Left colon (tissue), 2 donors: ENCODE results near the gene PBX2. TPM values are rescaled to one million over a fixed set of nuclear protein-coding genes. Genes with fewer than 3 reads are reported as not detected.
"Not testable (repeated sequence)": the region's sequence is repeated elsewhere in the genome, so short reads cannot be mapped to it uniquely, and the experiment has no call there.

Experiments used
- ATAC-seq: fragments of 200-7000 bp; cut with Tn5 transposase; one replicate; pipeline ENCODE4 v1.9.1; 2020; ENCODE audit warnings: mild to moderate bottlenecking, moderate library complexity
- DNase-seq, 2 donors: peaks; one replicate each; pipeline ENCODE4 v3.0.0-alpha.2; 2020
- intact Hi-C, 2 donors: fragments of 100-400 bp; cut with DNase I in 1 of 2; cut with micrococcal nuclease in 1 of 2; formaldehyde crosslinking; loops; one replicate each; pipeline versions ENCODE4 v1.11.2 to v1.14.0; 2022; cut with DNase I, micrococcal nuclease
- total RNA-seq, 2 donors: library from RNA; stranded (reverse); fragmentation: NEBNext Ultra II Directional; extraction: Animal tissue kit (Norgen Biotek cat#: 25700); gene quantifications; one replicate each; pipeline ENCODE4 v1.2.1, GENCODE V29; 2021
- donor health status: DM: no; HTN: no; CAD: no.
- donor health status: DM: yes; HTN: yes; CAD: no.

PBX2 gene
- total RNA-seq, 2 donors from 2014 or later: 41.5 to 49.6 TPM

DNA sequence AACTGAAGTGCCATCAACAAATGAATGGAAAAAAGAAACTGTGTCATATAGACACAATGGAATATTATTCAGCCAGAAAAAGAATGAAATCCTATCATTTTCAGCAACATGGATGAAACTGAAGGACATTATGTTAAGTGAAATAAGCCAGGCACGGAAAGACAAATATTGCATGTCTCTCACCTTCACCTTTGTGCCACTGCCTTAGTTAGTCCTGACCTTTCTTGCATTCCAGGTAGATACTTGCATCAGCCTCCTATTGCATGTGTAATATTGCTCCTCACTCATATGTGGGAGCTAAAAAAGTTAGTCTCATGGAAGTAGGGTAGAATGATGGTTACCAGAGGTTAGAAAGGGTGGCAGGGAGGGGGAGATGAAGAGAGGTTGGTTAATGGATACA, 19.0 kb upstream of the PBX2 start:
- DNase-seq: no peak
- ATAC-seq: no peak
- intact Hi-C loops: no loop called here

DNA sequence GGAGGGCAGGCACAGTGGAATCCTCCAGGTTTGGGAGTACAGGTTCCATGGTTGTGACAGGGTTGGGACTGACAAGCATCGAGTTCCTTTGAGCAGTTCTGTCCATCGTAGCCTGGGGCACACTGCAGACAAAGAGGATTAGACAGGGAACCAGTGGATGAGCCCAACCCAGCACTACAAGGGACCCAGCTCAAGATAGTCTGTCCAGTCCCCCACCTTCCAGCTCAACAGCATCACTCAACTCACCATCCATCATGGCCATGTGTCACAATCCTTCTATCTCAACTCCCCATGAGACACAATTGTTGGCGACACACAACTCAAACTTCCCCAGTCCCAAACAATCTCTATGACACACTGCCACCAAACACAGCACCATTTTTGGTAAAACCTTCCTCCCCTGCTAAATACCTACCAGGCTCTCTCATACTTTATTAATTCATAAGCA, 14.3 kb upstream of the PBX2 start:
- no peak for DNase-seq
- no peak for ATAC-seq
- intact Hi-C loops: no loop called here

DNA sequence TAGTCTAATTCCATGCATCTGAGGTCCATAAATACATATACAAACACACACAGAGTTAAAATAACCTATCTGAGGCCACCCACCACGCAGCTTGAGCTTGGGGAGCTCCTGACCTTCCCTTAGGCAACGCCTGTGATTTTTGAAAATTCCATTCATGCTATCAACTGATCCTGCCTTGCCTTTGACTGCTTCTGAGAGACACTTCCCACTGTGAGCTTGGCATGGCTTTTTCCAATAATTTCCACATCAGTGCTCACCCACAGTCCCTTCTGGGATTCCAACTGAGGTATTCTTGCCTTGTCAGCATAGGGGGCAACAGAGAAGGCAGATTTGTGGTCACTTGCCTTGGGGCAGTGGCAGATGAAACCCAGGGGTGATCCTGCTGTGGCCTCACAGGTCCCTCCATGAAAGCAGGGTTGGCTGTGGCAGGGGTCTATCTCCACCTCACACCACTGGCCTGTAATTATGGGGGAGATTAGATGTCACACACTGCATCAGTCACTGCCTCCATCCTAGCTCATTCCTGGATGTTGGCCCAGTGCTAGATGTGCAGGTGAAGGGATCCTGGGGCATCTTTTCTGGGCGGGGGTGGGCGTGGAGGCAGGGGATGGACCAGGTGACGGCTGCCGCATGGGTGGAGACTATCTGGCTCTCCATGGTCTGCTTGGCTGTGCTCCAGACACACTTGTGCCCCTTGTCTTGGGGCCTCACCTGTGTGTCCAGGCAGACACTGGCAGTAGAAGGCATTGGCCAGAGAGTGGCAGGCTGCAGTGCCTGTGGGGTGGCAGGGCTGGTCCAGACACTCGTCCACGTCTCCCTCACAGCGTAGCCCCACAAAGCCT, 13.6 kb upstream of the PBX2 start:
- DNase-seq (no peak), ATAC-seq (no peak)
- intact Hi-C loops: no loop called here

DNA sequence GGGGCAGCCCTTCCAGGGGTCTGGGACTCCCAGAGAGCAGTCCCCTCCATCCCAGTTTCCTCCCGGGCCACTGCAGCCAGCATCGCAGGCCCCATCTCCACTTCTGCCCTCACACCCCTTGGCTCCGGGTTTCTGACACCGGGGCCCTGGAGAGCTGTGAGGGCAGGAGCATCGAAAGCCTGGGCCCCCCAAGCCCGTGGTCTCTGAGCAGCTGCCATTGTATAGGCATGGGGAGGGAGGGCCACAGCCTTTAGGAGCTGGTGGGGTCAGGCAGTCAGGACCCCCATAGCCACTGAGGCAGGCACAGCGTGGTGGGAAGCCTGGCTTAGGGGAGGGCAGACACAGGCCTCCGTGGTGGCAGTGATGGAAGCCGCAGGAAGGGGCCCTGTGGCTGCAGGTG, 12.2 kb upstream of the PBX2 start:
- intact Hi-C loops: no loop called here
- ATAC-seq: no peak
- no peak for DNase-seq

DNA sequence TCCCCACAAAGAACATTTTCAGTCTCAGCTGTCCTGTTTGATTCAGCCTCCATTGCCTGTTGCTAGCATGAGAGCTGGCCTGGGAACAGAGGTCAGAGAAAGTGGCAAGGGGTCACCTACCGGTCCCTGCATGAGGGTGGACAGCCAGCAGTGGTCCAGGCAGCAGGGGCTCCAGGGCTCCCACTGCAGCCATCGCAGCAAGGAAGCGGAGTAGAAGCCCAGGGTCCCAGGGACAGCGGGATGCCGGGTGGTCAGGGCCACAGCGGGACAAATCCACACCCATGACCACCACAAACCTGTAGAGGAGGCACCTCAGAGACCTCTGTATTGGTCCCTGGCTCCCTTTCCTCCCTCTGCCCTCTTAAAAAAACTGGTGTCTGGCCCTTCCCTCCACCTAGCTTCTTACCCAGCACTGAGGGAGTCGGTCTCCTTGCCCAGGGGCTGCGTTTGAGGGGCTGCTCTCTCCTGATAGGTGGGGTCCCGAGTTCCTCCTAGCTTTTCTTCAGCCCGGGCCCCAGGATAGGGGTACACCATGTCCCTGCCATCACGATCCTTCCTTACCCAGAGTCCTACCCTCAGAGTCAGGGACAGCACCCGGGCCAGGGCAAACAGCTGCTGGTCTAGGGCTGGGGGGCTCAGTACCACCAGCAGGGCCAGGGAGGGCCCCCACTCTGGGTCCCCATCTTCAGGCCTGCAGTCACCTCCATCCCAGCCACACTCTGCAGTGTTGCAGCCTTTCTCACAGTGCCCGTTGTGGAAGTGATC, 10.9 kb upstream of the PBX2 start:
- ATAC-seq (no peak), DNase-seq (no peak)
- intact Hi-C loops: no loop called here

DNA sequence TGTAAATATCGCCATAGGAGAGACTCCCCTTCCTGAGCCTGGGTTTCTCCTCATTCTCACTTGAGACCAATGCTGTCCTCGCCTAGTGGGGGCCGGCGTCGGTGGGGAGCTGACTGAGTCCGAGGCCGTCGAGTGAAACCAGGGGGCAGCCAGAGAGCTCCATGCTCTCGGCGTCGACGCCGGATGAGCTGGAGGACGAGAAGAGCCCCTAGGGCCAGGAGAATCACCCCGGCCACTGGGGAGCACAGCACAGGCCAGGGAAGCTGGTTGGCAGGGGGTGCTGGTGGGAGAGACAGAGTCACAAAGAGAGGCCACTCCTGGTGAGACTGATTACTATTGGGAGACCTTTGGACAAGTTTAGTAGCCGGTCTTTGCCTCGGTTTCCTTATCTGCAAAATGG, 8.9 kb upstream of the PBX2 start:
- DNase-seq (no peak), ATAC-seq (no peak)
- intact Hi-C loops: loop anchor here in 1 of 2 donors (10.0 kb wide), 1 partner anchor 84 kb away; no protein-coding TSS in a partner anchor

DNA sequence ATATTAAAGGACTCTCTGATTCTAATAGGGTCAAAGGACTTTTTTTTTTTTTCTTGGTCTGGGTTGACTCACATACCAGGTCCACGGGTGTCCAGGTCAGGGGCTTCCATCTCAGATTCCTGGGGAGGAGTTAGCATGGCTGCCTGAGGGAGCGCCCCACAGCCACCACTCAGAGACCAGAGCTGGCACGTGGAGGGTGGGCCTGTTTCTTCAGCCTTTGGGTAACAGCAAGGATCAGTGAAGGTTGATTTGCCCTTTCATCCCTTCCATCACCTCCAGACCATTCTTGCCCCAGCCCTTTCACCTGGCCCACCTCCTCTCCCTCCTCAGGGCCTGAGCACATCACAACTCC, 8.3 kb upstream of the PBX2 start:
- ATAC-seq (no peak), DNase-seq (no peak)
- intact Hi-C loops: loop anchor here in 1 of 2 donors (10.0 kb wide), 1 partner anchor 84 kb away; no protein-coding TSS in a partner anchor

DNA sequence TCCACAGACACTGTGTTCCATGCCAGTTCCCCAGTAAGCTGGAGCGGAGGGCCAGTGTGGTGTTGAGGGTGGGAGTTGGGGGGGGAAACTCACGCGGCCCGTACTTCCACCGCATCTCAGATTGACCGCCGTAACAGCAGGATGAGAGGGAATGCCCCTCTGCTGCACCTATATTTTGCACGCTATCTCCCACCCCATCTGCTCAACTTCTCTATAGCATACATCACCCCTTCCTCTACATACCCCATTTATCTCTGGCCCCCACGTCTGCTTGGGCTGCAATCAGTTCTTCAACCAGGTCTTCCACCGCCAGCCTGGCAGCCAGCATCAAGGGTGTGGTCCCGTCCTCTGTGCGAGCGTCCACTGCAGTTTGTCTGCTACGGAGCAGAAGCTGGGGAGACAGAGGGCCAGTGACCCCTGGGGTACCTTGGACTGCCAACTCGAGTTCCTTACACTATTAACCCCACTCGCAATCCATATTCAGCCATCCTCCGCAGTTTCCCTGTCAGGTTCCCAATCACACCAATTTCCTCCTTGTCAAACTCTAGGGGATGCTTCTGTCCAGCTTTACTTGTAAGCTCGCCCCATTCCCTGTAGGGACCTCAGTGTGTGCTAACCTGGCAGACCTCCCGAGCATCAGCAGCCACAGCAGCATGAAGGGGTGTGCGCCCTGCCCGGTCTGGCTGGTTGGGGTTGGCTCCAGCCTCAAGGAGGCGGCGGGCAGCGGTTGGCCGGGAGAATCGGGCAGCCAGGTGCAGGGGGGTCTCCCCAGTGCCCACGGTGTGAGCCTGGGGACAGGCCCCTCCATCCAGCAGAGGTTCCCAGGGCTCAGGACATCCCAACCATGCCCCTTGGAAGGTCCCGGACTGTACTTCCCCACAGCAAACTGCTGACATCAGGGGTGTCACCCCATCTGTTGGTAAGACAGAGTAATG, 6.9 kb upstream of the PBX2 start:
- DNase-seq (peak in 1 of 2 donors; percentile 54), ATAC-seq (no peak)
- intact Hi-C loops: loop anchor here in 1 of 2 donors (10.0 kb wide), 1 partner anchor 82 kb away; no protein-coding TSS in a partner anchor

DNA sequence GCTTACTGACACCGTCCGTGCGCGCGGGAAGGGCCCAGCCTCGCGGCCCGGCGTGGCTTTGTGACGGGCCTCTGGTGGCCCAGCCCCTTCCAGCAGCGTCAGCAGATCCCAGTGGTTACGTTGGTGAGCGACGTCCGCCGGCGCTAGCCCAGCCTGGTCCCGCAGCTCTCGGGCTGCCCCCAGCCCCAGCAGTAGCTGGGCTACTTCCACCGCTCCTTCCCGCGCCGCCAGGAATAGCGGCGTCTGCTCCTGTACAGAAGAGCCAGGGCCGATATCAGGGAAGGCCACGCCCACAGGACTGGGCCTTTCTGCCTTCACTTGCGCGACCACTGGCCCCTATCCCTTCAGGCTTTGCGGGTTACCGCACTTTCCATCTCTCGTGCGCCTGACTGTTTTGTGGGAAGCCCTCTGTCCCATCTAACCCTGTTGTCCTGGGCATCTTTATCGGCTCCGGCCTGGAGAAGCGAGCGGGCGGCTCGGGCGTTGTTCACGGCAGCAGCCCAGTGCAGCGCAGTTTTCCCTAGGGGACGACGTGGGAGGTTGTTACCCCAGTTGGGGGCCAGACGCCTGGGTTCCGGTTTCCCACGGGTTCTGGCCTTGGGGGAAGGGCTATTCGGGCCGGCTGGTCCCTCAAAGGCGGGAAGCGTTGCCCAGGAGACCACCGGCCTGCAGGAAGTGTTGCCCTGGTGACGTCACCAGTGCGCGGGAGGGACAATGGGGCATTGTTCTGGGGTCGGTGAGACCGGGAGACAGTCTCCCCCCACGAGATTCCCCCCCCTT, 6.1 kb upstream of the PBX2 start:
- intact Hi-C loops: loop anchor here in 1 of 2 donors (10.0 kb wide), 1 partner anchor 81 kb away; no protein-coding TSS in a partner anchor
- ATAC-seq: peak; percentile 45
- DNase-seq: peak; percentile 92 to 93

DNA sequence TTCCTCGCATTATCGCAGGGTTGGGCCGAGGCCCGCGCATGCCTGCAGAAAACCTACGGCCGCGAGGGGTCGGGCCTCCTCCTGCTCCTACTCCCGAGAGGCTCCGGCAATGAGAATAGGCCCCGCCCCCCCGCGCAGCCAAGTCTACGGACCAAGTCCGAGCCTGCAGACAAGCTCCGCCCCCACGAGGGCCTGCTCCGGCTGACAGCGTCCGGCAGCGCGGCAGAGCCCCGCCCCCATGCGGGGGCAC, 5.6 kb upstream of the PBX2 start:
- ATAC-seq (peak; percentile 84), DNase-seq (peak; percentile 100)
- intact Hi-C loops: loop anchor here in 1 of 2 donors (10.0 kb wide), 1 partner anchor 81 kb away; no protein-coding TSS in a partner anchor

DNA sequence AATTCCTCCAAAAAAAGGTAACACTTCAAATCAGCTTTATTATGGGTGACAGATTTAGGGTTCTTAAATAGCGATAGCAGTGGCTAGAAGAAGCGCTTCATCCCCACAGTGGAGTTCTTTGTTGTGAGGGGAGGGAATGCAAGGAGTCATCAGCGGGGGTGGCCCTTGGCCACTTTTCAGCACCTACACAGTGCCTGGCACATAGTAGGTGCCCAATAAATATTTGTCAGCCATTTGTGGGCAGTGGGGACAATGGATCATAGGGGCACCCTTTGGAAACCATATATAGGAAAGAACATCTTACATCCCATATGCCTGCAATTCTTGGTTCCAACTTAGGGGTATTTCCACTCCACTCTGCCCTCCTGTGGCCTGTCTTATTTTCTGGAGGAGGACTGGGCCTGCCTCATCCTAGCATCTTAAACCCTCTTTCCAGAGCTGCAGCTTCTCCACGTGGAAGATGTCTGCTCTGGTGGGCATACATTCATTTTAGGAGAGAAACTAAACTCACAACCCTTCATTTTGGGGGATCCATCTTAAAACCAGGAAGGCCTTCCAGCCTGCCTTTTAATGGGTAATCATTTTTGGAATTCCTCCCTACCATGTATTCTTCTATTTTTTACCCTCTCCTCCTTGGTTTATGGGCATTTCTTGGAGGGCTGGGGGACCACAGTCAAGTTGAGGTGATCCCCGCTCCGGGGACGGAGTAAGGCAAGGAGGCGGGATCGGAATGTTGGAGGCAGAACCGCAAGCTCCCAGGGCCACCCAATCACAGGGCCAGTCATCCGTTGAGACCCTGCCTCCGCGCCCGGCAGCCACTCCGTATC, 5.0 kb upstream of the PBX2 start:
- DNase-seq (peak in 1 of 2 donors; percentile 61), ATAC-seq (peak; percentile 16)

DNA sequence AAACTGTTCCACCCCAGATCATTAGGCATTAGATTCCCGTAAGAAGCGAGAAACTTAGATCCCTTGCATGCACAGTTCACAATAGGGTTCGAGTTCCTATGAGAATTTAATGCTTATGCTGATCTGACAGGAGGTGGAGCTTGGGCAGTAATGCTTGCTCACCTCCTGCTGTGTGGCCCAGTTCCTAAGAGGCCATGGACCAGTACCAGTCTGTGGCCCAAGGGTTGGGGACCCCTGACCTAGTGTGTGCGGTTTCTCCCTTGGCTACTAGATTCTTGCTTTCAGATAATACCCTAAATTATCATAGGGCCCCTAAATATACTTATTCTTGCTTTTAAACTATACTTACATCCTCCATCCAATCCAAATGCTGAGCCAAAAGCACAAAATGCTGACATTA, 4.4 kb upstream of the PBX2 start:
- intact Hi-C loops: loop anchor here in 1 of 2 donors (10.0 kb wide), 1 partner anchor 80 kb away; no protein-coding TSS in a partner anchor
- no peak for ATAC-seq

More for the DNA sequence above, 5.0 kb upstream of the PBX2 start:
- intact Hi-C loops: loop anchor here in 1 of 2 donors (10.0 kb wide), 1 partner anchor 80 kb away; no protein-coding TSS in a partner anchor

DNA sequence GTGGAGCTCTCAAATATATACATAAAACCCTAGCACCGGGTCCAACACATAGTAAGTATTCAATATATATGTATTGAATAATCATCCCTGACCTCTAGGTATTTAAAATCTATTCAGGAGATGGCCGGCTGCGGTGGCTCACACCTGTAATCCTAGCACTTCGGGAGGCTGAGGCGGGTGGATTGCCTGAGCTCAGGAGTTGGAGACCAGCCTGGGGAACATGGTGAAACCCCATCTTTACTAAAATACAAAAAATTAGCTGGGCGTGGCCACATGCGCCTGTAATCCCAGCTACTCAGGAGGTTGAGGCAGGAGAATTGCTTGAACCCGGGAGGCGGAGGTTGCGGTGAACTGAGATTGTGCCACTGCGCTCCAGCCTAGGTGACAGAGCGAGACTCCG, 3.1 kb upstream of the PBX2 start:
- intact Hi-C loops: loop anchor here in 1 of 2 donors (10.0 kb wide), 1 partner anchor 78 kb away; no protein-coding TSS in a partner anchor
- DNase-seq, ATAC-seq: not testable (repeated sequence)

More for the DNA sequence above, 4.4 kb upstream of the PBX2 start:
- no peak for DNase-seq

DNA sequence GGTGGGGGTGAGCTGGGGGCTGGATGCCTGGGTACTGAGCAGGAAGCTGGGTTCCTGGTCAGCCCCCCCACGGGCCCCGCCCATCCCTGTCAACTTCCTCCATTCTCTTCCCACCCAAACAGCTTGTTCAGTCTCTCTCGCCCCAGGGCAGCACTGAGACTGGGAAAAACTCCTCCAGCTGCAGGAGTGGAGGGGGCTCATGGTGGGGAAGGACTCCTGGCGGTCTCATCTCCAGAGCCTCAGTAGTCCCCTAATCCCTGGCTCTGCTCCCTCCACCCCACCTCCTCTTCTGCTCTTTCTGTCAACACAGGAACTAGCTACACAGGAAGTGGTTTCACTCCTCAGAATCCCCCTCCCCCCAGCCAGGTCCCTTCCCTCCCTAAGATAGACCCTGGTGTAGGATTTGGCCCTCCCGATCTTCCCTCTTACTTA, 2.6 kb upstream of the PBX2 start, which contains the start of gene GPSM3:
Gene GPSM3 (minus strand): TSS at position 36 of the 432 bp plus-strand sequence. CDS start 130 bp downstream, outside the sequence.
- no peak for ATAC-seq
- intact Hi-C loops: loop anchor here in 1 of 2 donors (10.0 kb wide), 1 partner anchor 78 kb away; no protein-coding TSS in a partner anchor

DNA sequence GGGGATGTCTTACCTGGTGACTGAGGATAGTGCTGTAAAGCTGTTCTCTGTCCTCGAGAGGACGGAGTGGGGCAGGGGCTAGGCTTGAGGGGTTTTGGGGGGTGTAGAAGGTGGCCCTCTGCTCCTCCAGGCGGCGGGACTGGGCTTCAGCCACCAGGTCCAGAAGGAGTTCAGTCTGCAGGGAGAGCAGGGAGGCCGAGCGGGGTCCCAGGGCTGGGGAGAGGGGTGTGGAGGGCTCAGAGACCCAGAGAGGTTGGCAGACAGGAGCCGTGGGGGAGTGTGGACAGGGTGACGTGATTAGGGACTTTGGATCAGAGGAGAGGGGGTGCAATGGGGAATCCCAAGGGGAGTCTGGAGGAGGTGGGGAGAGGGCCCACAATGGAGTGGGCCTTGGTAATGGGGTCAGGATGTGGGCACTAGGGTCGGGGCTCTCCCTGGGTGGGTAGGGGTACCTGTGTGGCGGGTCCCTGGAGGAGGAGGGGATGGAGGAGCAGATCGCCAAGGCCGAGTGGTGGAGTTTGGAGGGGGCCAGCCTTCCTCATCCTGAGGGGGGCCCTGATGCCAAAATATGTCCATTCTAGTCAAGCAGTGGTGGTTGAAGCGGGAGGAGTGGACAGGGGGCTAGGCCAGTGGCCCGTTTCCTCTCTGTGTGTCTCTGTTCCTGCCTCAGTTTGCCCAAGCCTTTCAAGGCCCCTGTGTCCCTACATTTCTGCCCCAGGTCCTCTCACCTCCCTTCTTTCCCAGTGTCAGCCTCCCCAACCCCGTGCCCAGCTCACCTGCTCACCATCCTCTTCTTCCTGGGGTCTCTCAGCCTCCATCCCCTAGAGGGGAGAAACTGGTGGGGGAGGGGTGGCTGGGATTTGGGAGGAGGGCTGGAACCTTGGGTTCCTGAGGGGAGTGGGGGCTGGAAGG, 1.9 kb upstream of the PBX2 start:
- ATAC-seq (no peak), DNase-seq (no peak)
- intact Hi-C loops: loop anchor here in 1 of 2 donors (10.0 kb wide), 1 partner anchor 77 kb away; no protein-coding TSS in a partner anchor

More for the DNA sequence above, 2.6 kb upstream of the PBX2 start, which contains the start of gene GPSM3:
- peak; percentile 75 to 82 for DNase-seq
